ENCODE measurements around the gene HMSD.
"Not testable (repeated sequence)": the region's sequence is repeated elsewhere in the genome, so short reads cannot be mapped to it uniquely, and the experiment has no call there.

The HMSD gene

DNA sequence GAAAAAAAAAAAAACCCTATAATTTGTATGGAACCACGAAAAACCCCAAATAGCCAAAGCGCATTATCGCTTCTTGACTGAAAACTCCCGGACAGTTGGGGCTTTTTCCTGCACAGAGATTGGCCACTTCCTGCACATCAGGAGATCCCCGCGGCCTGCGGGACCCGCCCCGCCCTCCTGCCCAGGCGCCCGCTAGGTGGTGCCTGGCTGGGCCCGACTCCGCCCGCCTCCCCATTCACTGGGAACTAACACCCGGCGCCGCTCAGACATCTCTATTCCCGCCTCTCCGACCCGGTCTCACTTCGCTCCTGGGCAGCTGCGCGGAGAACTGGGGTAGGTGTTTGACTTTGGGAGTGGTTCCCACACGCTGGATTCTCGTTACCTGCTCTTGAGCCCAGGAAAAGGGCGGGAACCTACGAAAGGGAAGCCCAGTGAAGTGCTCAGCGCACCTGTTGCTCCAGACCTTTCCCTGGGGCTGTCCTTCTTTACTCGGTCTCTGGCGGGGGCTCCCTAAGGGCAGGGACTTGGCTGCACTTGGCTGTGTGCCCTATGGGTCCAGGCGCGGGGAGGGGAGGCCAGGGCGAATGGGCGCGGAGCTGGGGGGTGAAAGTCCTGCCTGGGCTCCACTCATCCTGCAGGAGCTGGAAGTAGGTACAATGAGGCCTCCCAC lies at the start of gene HMSD:
TSS of gene HMSD (plus strand) at position 234 of the 670 bp plus-strand sequence. CDS start 4,155 bp downstream, outside the sequence.
- Mint-ChIP-seq H3K4me3 (peak within 1 kb of the TSS; percentile 81), H3K36me3 (peaks cover 5% of the 10 kb centered on the region), H3K9me3 (peaks cover 5% of the 10 kb centered on the region), H3K27ac (peak within 1 kb of the TSS; percentile 65), H3K4me1 (peaks cover 27% of the 10 kb centered on the region)
- ATAC-seq (peak; percentile 86), DNase-seq (ENCODE audit: low spot score in 2 of 2) (peak; percentile 51 to 82)

- ATAC-seq: no peak
- no peak overlapping the region for H3K27ac Mint-ChIP-seq
- H3K4me1 Mint-ChIP-seq: no peaks in the 10 kb centered on the region
These were observed 45.1 kb upstream of the HMSD start for GRCh38 chr18:63903851-63904570.

DNA sequence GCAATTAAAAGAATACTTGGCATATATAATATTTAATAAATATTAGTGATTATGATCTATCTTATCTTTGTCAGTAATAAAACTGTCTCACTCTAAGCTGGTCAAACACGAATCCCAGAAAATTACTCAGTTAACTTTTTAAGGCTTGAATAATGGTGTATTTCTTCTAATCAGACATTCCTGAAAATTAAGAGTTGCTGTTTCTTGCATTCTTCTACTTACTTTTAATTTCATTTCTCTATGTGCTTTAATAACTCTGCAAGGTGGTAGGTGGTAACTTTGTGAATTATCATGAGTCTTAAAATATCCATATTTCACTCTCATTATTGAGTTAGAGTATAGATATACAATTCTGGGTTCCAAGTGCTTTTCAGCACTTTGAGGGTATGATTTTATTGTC lies 44.4 kb upstream of the HMSD start:
- H3K36me3 Mint-ChIP-seq: no peaks in the 10 kb centered on the region
- no peaks in the 10 kb centered on the region for H3K9me3 Mint-ChIP-seq
- no peak overlapping the region for H3K27ac Mint-ChIP-seq
- ATAC-seq: no peak
- DNase-seq (ENCODE audit: low spot score in 2 of 2): no peak
- H3K4me3 Mint-ChIP-seq: no peak overlapping the region
- no peaks in the 10 kb centered on the region for H3K4me1 Mint-ChIP-seq

More at GRCh38 chr18:63903851-63904570, 45.1 kb upstream of the HMSD start:
- DNase-seq (ENCODE audit: low spot score in 2 of 2): no peak
- H3K9me3 Mint-ChIP-seq: no peaks in the 10 kb centered on the region
- no peak overlapping the region for H3K4me3 Mint-ChIP-seq
- H3K36me3 Mint-ChIP-seq: no peaks in the 10 kb centered on the region

DNA sequence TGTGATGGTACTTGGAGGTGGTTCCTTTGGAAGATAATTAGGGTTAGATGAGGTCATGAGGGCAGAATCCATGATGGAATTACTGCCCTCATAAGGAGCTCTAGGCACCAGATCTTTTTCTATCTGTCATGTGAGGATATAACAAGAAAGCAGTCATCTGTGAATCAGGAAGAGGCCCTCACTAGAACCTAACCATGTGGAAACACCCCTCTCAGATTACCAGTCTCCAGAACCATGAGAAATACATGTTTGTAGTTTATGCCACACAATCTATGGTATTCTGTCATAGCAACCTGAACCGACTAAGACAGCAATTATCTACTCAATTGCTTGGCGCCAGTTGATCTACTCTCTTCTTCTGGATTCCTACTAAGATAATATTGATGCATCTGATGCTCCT lies 43.7 kb upstream of the HMSD start:
- DNase-seq (ENCODE audit: low spot score in 2 of 2): no peak
- H3K36me3 Mint-ChIP-seq: no peaks in the 10 kb centered on the region
- H3K4me1 Mint-ChIP-seq: no peaks in the 10 kb centered on the region
- H3K27ac Mint-ChIP-seq: no peak overlapping the region
- H3K4me3 Mint-ChIP-seq: no peak overlapping the region
- ATAC-seq: no peak
- no peaks in the 10 kb centered on the region for H3K9me3 Mint-ChIP-seq

- H3K4me3 Mint-ChIP-seq: no peak overlapping the region
- no peak for ATAC-seq
These were observed 43.0 kb upstream of the HMSD start for GRCh38 chr18:63906056-63906455.

GRCh38 chr18:63907664-63908063 lies 41.4 kb upstream of the HMSD start, which contains the start of gene SERPINB10:
Gene SERPINB10 (plus strand): TSS chr18:63907958. CDS start chr18:63915511, 7,553 bp downstream.
- no peak within 1 kb of the TSS for H3K4me3 Mint-ChIP-seq
- H3K9me3 Mint-ChIP-seq: no peaks in the 10 kb centered on the region

More at GRCh38 chr18:63906056-63906455, 43.0 kb upstream of the HMSD start:
- Mint-ChIP-seq H3K27ac (no peak overlapping the region), H3K9me3 (no peaks in the 10 kb centered on the region), H3K36me3 (no peaks in the 10 kb centered on the region), H3K4me1 (no peaks in the 10 kb centered on the region)
- DNase-seq (ENCODE audit: low spot score in 2 of 2): no peak

GRCh38 chr18:63908858-63909257 lies 40.2 kb upstream of the HMSD start:
- Mint-ChIP-seq H3K27ac (no peak overlapping the region), H3K4me3 (no peak overlapping the region), H3K36me3 (no peaks in the 10 kb centered on the region), H3K9me3 (no peaks in the 10 kb centered on the region), H3K4me1 (no peaks in the 10 kb centered on the region)
- ATAC-seq (no peak), DNase-seq (ENCODE audit: low spot score in 2 of 2) (no peak)

More at GRCh38 chr18:63907664-63908063, 41.4 kb upstream of the HMSD start, which contains the start of gene SERPINB10:
- DNase-seq (ENCODE audit: low spot score in 2 of 2) (no peak), ATAC-seq (peak; percentile 28)
- Mint-ChIP-seq H3K36me3 (no peaks in the 10 kb centered on the region), H3K27ac (no peak within 1 kb of the TSS), H3K4me1 (no peaks in the 10 kb centered on the region)

GRCh38 chr18:63909870-63910269 lies 39.2 kb upstream of the HMSD start:
- no peak for ATAC-seq
- Mint-ChIP-seq H3K4me3 (no peak overlapping the region), H3K4me1 (no peaks in the 10 kb centered on the region), H3K27ac (no peak overlapping the region), H3K36me3 (no peaks in the 10 kb centered on the region), H3K9me3 (no peaks in the 10 kb centered on the region)
- no peak for DNase-seq (ENCODE audit: low spot score in 2 of 2)

DNA sequence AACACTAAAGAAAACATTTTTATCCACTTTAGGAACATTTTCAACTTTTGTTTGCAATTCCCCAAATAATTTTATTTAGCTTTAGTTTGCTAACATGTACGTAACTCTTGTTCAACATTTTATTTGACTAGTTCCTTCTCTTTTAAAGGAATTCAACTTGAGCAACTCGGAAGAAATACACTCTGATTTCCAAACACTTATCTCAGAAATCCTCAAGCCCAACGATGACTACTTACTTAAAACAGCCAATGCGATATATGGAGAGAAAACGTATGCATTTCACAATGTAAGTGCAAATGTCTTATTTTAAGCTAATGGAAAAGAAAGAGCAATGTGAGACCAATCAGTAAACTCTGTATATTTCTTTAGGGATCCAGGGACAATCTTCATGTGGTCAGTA lies 31.3 kb upstream of the HMSD start:
- DNase-seq (ENCODE audit: low spot score in 2 of 2): no peak
- no peak for ATAC-seq
- H3K4me1 Mint-ChIP-seq: no peaks in the 10 kb centered on the region
- H3K9me3 Mint-ChIP-seq: no peaks in the 10 kb centered on the region
- H3K27ac Mint-ChIP-seq: no peak overlapping the region
- H3K36me3 Mint-ChIP-seq: no peaks in the 10 kb centered on the region
- no peak overlapping the region for H3K4me3 Mint-ChIP-seq

GRCh38 chr18:63922049-63922448 lies 27.1 kb upstream of the HMSD start:
- H3K4me3 Mint-ChIP-seq: no peak overlapping the region
- no peaks in the 10 kb centered on the region for H3K9me3 Mint-ChIP-seq
- no peak for DNase-seq (ENCODE audit: low spot score in 2 of 2)
- no peak overlapping the region for H3K27ac Mint-ChIP-seq
- no peaks in the 10 kb centered on the region for H3K36me3 Mint-ChIP-seq
- no peaks in the 10 kb centered on the region for H3K4me1 Mint-ChIP-seq
- ATAC-seq: no peak

- Mint-ChIP-seq H3K36me3 (no peaks in the 10 kb centered on the region), H3K27ac (no peak overlapping the region), H3K4me3 (no peak overlapping the region), H3K4me1 (no peaks in the 10 kb centered on the region), H3K9me3 (no peaks in the 10 kb centered on the region)
- ATAC-seq: no peak
- DNase-seq (ENCODE audit: low spot score in 2 of 2): no peak
These were observed 24.6 kb upstream of the HMSD start for GRCh38 chr18:63924551-63924950.

GRCh38 chr18:63928331-63928730 lies 20.8 kb upstream of the HMSD start:
- Mint-ChIP-seq H3K4me1 (no peaks in the 10 kb centered on the region), H3K27ac (no peak overlapping the region), H3K9me3 (no peaks in the 10 kb centered on the region), H3K4me3 (no peak overlapping the region), H3K36me3 (no peaks in the 10 kb centered on the region)
- DNase-seq (ENCODE audit: low spot score in 2 of 2) (no peak), ATAC-seq (no peak)

GRCh38 chr18:63929369-63929768 lies 19.7 kb upstream of the HMSD start:
- H3K9me3 Mint-ChIP-seq; DNase-seq (ENCODE audit: low spot score in 2 of 2); H3K4me1 Mint-ChIP-seq; ATAC-seq; H3K4me3 Mint-ChIP-seq; H3K36me3 Mint-ChIP-seq; H3K27ac Mint-ChIP-seq: not testable (repeated sequence)

GRCh38 chr18:63930773-63931354 lies 18.2 kb upstream of the HMSD start:
- no peaks in the 10 kb centered on the region for H3K9me3 Mint-ChIP-seq
- DNase-seq (ENCODE audit: low spot score in 2 of 2): no peak
- no peaks in the 10 kb centered on the region for H3K36me3 Mint-ChIP-seq
- no peak overlapping the region for H3K27ac Mint-ChIP-seq
- ATAC-seq: no peak
- H3K4me3 Mint-ChIP-seq: no peak overlapping the region
- H3K4me1 Mint-ChIP-seq: peaks cover under 1% of the 10 kb centered on the region

DNA sequence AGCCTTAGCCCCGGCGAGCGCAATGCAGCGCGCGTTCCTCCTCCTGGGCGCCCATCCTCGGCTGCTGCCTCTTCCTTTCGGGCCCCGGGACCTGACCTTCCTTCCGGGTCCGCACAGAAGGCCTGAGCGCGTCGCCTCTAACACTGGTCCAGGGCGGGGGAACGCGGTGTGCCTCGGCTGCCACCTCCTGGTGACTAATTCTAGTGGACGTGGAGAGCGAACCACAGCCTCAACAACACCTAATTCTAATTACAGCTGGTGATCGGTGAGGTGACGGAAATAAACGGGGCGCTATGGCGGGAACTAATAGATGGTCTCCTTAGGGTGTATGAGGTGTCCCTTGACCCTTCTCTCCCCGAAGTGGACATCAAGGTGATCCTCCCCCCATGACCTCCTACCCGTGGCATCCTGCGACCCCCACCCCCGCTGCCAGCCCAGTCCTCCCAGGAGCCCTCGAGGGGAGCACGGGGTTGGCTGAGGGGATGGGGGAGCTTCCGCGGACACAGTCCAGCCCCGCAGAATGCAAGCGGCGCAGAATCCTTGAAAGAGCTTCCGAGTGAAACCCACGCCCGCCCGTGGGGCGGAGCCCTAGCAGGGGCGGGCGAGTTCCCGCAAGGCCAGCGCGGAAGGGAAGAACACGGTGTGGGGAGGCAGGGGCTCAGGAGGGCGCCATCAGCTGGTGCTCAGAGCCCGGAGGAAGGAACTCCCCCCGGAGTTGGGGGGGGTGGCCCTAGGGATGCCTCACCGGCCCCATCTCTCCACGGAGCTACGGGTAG lies 12.8 kb upstream of the HMSD start:
- Mint-ChIP-seq H3K4me3 (no peak overlapping the region), H3K27ac (peak overlapping the region; percentile 38), H3K4me1 (peaks cover 6% of the 10 kb centered on the region), H3K36me3 (no peaks in the 10 kb centered on the region), H3K9me3 (no peaks in the 10 kb centered on the region)
- ATAC-seq (peak; percentile 93), DNase-seq (ENCODE audit: low spot score in 2 of 2) (peak; percentile 49 to 79)

All from stimulated activated effector memory CD8-positive, alpha-beta T cell treated with anti-CD3 and anti-CD28 coated beads, Interleukin-12 subunit alpha, Interleukin-12 subunit beta, amount 100 ng/mL, for 72 hours (primary cell).